Calu3 (cell line): ENCODE results near the gene AFF4. TPM values are rescaled to one million over a fixed set of nuclear protein-coding genes. Genes with fewer than 3 reads are reported as not detected.

Source experiments
- BruUV-seq: library from RNA; stranded (reverse); fragments of 400-500 nt; replicated peaks from 2 replicates; lab custom pipeline; 2021; lab: Mats Ljungman, UMichigan
- CTCF ChIA-PET: fragments of 300-600 bp; sonication (Branson Sonifier 250); formaldehyde crosslinking; loops from one replicate; lab custom pipeline; 2022; ENCODE audit warnings: antibody characterized with exemption; lab: Charles Lee
- DNase-seq: peaks from one replicate; pipeline ENCODE4 v3.0.0; 2022
- H3K27ac Mint-ChIP-seq: one replicate; pipeline ENCODE4 v1.8.0; 2022; ENCODE audit warnings: mixed read lengths; ENCODE audit not compliant: unreplicated experiment
- H3K27me3 Mint-ChIP-seq: one replicate; pipeline ENCODE4 v1.8.0; 2022; ENCODE audit warnings: mixed read lengths; ENCODE audit not compliant: unreplicated experiment
- H3K36me3 Mint-ChIP-seq: one replicate; pipeline ENCODE4 v1.8.0; 2022; ENCODE audit warnings: mild to moderate bottlenecking, moderate library complexity, mixed read lengths; ENCODE audit not compliant: insufficient read depth, unreplicated experiment
- H3K4me1 Mint-ChIP-seq: one replicate; pipeline ENCODE4 v1.8.0; 2022; ENCODE audit warnings: mild to moderate bottlenecking, low read depth, mixed read lengths; ENCODE audit not compliant: unreplicated experiment
- H3K4me3 Mint-ChIP-seq: one replicate; pipeline ENCODE4 v1.8.0; 2022; ENCODE audit warnings: mild to moderate bottlenecking, low read depth, moderate library complexity, mixed read lengths; ENCODE audit not compliant: unreplicated experiment
- H3K9me3 Mint-ChIP-seq: one replicate; pipeline ENCODE4 v1.8.0; 2022; ENCODE audit warnings: low read depth, mixed read lengths; ENCODE audit not compliant: unreplicated experiment
- CTCF ChIP-seq: fragments of 200-600 bp; IDR thresholded peaks from one replicate; pipeline ENCODE4 v1.8.0; 2022; ENCODE audit warnings: antibody characterized with exemption; ENCODE audit not compliant: unreplicated experiment
- intact Hi-C: fragments of 100-400 bp; cut with micrococcal nuclease; formaldehyde crosslinking; loops from one replicate; pipeline ENCODE4 v1.10.0; 2022; ENCODE audit not compliant: unreplicated experiment
- total RNA-seq: library from RNA; stranded (reverse); gene quantifications from 2 replicates; pipeline ENCODE4 v1.2.3, GENCODE V29; 2022

Gene AFF4
- total RNA-seq, 1 experiment from 2014 or later = 87.1 TPM

- Mint-ChIP-seq H3K36me3 (peaks cover 78% of the 10 kb centered on the region), H3K4me3 (no peak overlapping the region), H3K27me3 (no peaks in the 10 kb centered on the region), H3K27ac (peak overlapping the region; percentile 90), H3K4me1 (peaks cover 42% of the 10 kb centered on the region), H3K9me3 (peaks cover 5% of the 10 kb centered on the region)
- TF ChIP-seq CTCF = no peak
- no peak for DNase-seq
- CTCF ChIA-PET = no interaction called here
- intact Hi-C loops = no loop called here
- BruUV-seq = no TSS peak
These were observed 91.8 kb downstream of the AFF4 start for GRCh38 chr5:132871459-132872284.

- no peak for TF ChIP-seq CTCF
- Mint-ChIP-seq H3K27me3 (no peaks in the 10 kb centered on the region), H3K4me3 (no peak overlapping the region), H3K4me1 (peaks cover 34% of the 10 kb centered on the region), H3K9me3 (peaks cover 5% of the 10 kb centered on the region), H3K27ac (no peak overlapping the region), H3K36me3 (peaks cover 86% of the 10 kb centered on the region)
- no TSS peak for BruUV-seq
- CTCF ChIA-PET = no interaction called here
- DNase-seq = no peak
- intact Hi-C loops = no loop called here
These were observed 92.6 kb downstream of the AFF4 start for GRCh38 chr5:132870801-132871200.

GRCh38 chr5:132868754-132869153 lies 94.7 kb downstream of the AFF4 start:
- peaks cover 4% of the 10 kb centered on the region for H3K9me3 Mint-ChIP-seq
- no peak overlapping the region for H3K4me3 Mint-ChIP-seq
- TF ChIP-seq CTCF = no peak
- BruUV-seq = no TSS peak
- CTCF ChIA-PET = interaction anchor here (0.6 kb wide), 2 partner anchors 14 to 201 kb away, joined by 3 read pairs; no protein-coding TSS in a partner anchor
- intact Hi-C loops = loop anchor here (5.0 kb wide), 1 partner anchor 481 kb away; no protein-coding TSS in a partner anchor
- H3K4me1 Mint-ChIP-seq = peaks cover 26% of the 10 kb centered on the region
- DNase-seq = no peak
- H3K36me3 Mint-ChIP-seq = peaks cover 75% of the 10 kb centered on the region
- no peak overlapping the region for H3K27ac Mint-ChIP-seq
- H3K27me3 Mint-ChIP-seq = no peaks in the 10 kb centered on the region

GRCh38 chr5:132867046-132867451 lies 96.4 kb downstream of the AFF4 start:
- DNase-seq = no peak
- Mint-ChIP-seq H3K27me3 (no peaks in the 10 kb centered on the region), H3K36me3 (peaks cover 58% of the 10 kb centered on the region), H3K9me3 (no peaks in the 10 kb centered on the region), H3K4me3 (peak overlapping the region; percentile 82), H3K4me1 (peaks cover 9% of the 10 kb centered on the region), H3K27ac (peak overlapping the region; percentile 93)
- intact Hi-C loops = loop anchor here (5.0 kb wide), 1 partner anchor 480 kb away; no protein-coding TSS in a partner anchor
- CTCF ChIA-PET = interaction anchor here (0.6 to 1.6 kb wide), 4 partner anchors 9 to 340 kb away, joined by 3 to 9 read pairs (median 4); no protein-coding TSS in a partner anchor
- TF ChIP-seq CTCF = no peak
- no TSS peak for BruUV-seq
